Stimulated activated CD4-positive, alpha-beta T cell treated with anti-CD3 and anti-CD28 coated beads, TNF-alpha, amount 100 ng/mL, for 48 hours (primary cell): Measurements from ENCODE around the gene USP43.
"Not testable (repeated sequence)": the region's sequence is repeated elsewhere in the genome, so short reads cannot be mapped to it uniquely, and the experiment has no call there.

Experiments
- DNase-seq, 3 donors: peaks; one replicate each; pipeline ENCODE4 v3.0.0-alpha.2; 2020; ENCODE audit warnings: low read depth in 3 of 3

USP43 gene

GRCh38 chr17:9644910-9645751, at the start of gene USP43:
TSS of gene USP43 (plus strand) at chr17:9645517. CDS start at chr17:9645633, 116 bp downstream.
- peak in 1 of 3 donors; percentile 29 for DNase-seq

- DNase-seq: not testable (repeated sequence)
These were observed 47.7 kb upstream of the USP43 start for GRCh38 chr17:9597638-9598037.

DNA sequence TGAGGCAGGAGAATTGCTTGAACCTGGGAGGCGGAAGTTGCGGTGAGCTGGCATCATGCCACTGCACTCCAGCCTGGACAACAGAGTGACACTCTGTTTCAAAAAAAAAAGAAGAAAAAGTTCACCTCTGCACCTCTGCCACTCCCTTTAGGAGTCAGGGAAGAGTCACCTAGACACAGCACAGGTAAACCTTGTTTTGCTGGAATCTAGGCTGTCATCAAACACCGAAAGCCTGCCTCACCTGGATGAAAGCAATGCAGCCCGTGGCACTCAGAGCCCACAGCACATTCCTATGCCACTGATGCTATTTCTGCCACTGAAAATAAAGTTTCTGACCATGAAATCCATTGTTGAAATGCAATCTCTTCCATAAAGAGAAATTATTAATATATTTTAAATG, 46.7 kb upstream of the USP43 start:
- DNase-seq: no peak

- DNase-seq: not testable (repeated sequence)
These were observed 40.7 kb upstream of the USP43 start for GRCh38 chr17:9604583-9604982.

- DNase-seq: no peak
These were observed 38.9 kb upstream of the USP43 start for GRCh38 chr17:9606453-9606852.

GRCh38 chr17:9607058-9607457, 38.3 kb upstream of the USP43 start:
- DNase-seq: not testable (repeated sequence)

- no peak for DNase-seq
These were observed 33.8 kb upstream of the USP43 start for GRCh38 chr17:9611557-9611956.

- DNase-seq: no peak
These were observed 33.3 kb upstream of the USP43 start for GRCh38 chr17:9612006-9612405.

DNA sequence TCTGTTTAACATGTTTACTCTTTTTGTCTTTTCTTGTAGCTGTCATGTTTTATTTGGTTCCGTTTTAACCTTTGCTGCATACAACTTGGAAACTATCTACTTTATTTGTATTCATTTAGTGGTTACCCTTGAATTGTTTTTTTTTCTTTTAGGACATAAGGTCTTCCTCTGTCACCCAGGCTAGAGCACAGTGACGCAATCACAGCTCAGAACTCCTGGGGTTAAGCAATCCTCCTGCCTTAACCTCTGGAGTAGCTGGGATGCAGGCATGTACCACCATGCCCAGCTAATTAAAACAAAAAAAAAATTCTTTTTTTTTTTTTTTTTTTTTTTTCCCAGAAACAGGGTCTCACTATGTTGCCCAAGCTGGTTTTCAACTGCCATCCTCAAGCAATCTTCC, 29.8 kb upstream of the USP43 start:
- DNase-seq: no peak

GRCh38 chr17:9622961-9623360, 22.4 kb upstream of the USP43 start:
- no peak for DNase-seq

DNA sequence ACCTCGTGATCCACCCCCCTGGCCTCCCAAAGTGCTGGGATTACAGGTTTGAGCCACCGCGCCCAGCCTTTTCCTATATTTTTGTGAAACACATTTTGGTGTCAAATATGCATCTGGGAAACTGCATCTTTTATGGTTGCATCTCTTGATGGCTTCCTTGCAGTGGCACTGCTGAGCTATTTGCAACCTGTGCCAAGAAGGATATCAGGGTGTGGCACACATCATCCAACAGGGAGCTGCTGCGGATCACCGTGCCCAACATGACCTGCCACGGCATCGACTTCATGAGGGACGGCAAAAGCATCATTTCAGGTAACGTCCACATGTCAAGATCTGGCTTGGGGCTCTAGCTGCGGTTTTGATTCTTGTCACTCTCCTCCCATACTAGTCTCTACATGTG, 16.8 kb upstream of the USP43 start:
- no peak for DNase-seq

GRCh38 chr17:9632741-9633140, 12.6 kb upstream of the USP43 start:
- no peak for DNase-seq

- no peak for DNase-seq
These were observed 10.0 kb upstream of the USP43 start for GRCh38 chr17:9635340-9635739.

DNA sequence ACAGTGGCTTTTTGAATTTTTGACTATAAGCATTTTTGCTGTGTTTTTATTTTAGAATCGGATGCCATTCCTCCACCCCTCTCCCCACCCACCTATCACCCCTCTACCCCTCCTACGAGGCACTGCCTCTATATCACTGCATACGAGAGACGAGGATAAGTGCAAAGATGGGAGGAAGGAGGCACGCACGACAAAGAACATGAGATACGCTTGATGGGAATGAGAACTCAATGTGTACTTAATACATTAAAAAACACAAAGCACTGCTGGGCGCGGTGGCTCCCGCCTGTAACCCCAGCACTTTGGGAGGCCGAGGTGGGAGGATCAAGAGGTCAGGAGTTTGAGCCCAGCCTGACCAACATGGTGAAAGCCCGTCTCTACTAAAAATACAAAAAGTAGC, 8.8 kb upstream of the USP43 start:
- no peak for DNase-seq

- DNase-seq: not testable (repeated sequence)
These were observed 4.9 kb upstream of the USP43 start for GRCh38 chr17:9640388-9640787.

- no peak for DNase-seq
These were observed 1.7 kb upstream of the USP43 start for GRCh38 chr17:9643611-9644010.

DNA sequence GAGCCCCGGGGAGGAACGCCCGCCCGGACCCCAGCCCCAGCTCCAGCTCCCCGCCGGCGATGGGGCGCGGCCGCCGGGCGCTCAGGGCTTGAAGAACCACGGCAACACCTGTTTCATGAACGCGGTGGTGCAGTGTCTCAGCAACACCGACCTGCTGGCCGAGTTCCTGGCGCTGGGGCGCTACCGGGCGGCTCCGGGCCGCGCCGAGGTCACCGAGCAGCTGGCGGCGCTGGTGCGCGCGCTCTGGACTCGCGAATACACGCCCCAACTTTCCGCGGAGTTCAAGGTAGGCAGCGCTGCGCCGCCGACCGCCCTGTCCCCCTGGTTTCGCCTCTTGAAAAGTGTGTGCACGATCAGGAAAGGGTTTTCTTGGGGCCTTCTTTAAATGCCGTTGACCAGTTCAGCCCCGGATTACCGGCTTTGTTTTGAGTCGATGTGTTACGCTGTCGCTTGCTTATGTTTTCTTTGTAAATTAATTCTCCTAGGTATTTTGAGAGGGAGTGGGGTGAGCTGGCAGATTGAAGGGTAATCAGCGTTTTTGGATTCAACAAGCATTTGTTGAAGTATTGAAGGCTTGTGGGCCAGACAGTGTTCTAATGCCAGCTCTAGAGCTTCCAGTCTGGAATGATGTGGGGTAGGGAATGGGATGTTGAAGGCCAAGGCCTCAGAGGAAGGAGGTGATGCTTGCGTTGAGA, 681 bp downstream of the USP43 start:
- peak in 1 of 3 donors; percentile 14 for DNase-seq

DNA sequence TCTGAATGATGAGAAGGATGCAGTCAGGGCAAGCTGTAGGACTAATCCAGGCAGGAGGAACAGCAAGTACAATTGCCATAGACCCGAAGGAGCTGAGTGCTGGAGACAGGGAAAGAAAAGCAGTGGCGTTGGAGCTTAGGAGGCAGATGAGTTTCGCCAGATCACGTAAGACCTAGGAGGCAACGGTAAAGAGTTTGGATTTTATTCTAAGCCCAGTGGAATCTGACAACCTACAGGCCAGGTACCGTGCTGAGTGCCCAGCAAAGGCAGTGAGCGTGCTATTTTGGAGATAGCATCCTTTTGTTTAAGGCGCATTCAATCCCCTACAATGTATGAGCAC, 1.2 kb downstream of the USP43 start:
- no peak for DNase-seq

DNA sequence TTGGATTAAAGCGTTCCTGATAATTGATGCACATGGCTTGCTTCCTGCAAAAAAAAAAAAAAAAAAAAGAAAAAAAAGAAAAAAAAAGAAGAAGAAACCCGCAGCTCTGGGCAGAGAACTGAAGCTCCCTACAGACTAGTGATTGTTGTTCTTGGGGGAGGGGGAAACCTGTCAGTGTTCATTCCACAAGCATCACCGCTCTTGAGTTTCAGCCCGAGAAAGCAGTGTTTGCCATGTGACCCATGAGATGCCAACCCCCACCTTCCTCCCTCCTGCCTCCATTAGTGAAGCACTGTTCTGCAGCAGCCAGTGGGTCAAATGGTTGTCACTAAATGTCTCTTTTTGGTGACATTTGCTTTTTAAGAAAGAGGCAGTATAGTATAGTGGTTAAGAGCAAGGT, 1.7 kb downstream of the USP43 start:
- no peak for DNase-seq

- DNase-seq: no peak
These were observed 3.3 kb downstream of the USP43 start for GRCh38 chr17:9648521-9649110.

GRCh38 chr17:9658593-9659211, 13.4 kb downstream of the USP43 start:
- no peak for DNase-seq

GRCh38 chr17:9661027-9661426, 15.7 kb downstream of the USP43 start:
- no peak for DNase-seq
